A549 treated with RU486 at 1 μM for 4 hours (cell line): ENCODE results near the gene KIF1A. TPM values are rescaled to one million over a fixed set of nuclear protein-coding genes. Genes with fewer than 3 reads are reported as not detected.

Experiments
- total RNA-seq: library from RNA; stranded (reverse); fragments of 200-300 nt; extraction: Qiagen RNA extraction; gene quantifications from 5 replicates; pipeline ENCODE4 v1.2.3, GENCODE V29; 2022; ENCODE audit warnings: low read depth

KIF1A gene
- 0.56 to 0.75 TPM (median 0.66 TPM) in 5 replicates for total RNA-seq

GRCh38 chr2:240819858-240820606 lies at the start of gene KIF1A:
Gene KIF1A, minus strand, starts transcription at chr2:240820219. Its CDS starts 22,467 bp downstream, at chr2:240797752.

GRCh38 chr2:240868286-240869108 lies 48.5 kb upstream of the KIF1A start, which contains the start of gene AGXT:
Gene AGXT, plus strand, starts transcription at chr2:240868824. Its CDS starts 42 bp downstream, at chr2:240868866.

GRCh38 chr2:240691631-240692420 lies 128.2 kb downstream of the KIF1A start, which contains the start of gene AQP12A:
Gene AQP12A, plus strand, starts transcription at chr2:240691866. Its CDS starts 48 bp downstream, at chr2:240691914.

GRCh38 chr2:240682431-240683224 lies 137.4 kb downstream of the KIF1A start, which contains the start of gene AQP12B:
Gene AQP12B, minus strand, starts transcription at chr2:240682885. Its CDS starts 48 bp downstream, at chr2:240682837.

Other genes with a start within 250 kb of the KIF1A start
- gene CAPN10, start 233.5 kb downstream of the KIF1A start, total RNA-seq = 15.3 to 25.8 TPM (median 21.3 TPM) in 5 replicates
- 0.32 to 1.1 TPM (median 0.87 TPM) in 5 replicates for gene GPR35, start 194.7 kb downstream of the KIF1A start, total RNA-seq
- gene AQP12B, start 137.3 kb downstream of the KIF1A start, total RNA-seq = not detected in 5 replicates
- not detected in 5 replicates for gene AQP12A, start 128.4 kb downstream of the KIF1A start, total RNA-seq
- not detected in 5 replicates for gene AGXT, start 48.6 kb upstream of the KIF1A start, total RNA-seq
- gene MAB21L4, start 75.9 kb upstream of the KIF1A start, total RNA-seq = 0.08 to 0.17 TPM (median 0.09 TPM) in 3 of 5 replicates, not detected in the others
- not detected in 5 replicates for gene CROCC2, start 86.1 kb upstream of the KIF1A start, total RNA-seq
- gene SNED1, start 178.4 kb upstream of the KIF1A start, total RNA-seq = 0.30 to 1.1 TPM (median 0.53 TPM) in 5 replicates